HepG2 (cell line): ENCODE data around the gene NCKAP5L. TPM values are rescaled to one million over a fixed set of nuclear protein-coding genes. Genes with fewer than 3 reads are reported as not detected.

Experiments
- ATAC-seq: fragments of 200-7000 bp; cut with Tn5 transposase; 3 replicates; pipeline ENCODE4 v1.9.1; 2020; ENCODE audit warnings: mild to moderate bottlenecking, moderate library complexity
- BruUV-seq: library from RNA; stranded (reverse); fragments of 400-500 nt; replicated peaks from 2 replicates; lab custom pipeline; 2021; lab: Mats Ljungman, UMichigan
- CTCF ChIA-PET: fragments of 300-600 bp; formaldehyde crosslinking; extraction: SDS; loops from one replicate; lab custom pipeline; 2021; ENCODE audit warnings: low total read pairs, inconsistent platforms, low intra/inter-chr PET ratio; lab: Yijun Ruan, JAX
- POLR2A ChIA-PET: fragments of 350-600 bp; sonication (Branson Sonifier 250); formaldehyde crosslinking; loops from one replicate; lab custom pipeline; 2020; ENCODE audit warnings: antibody characterized with exemption, inconsistent platforms; lab: Yijun Ruan, JAX
- DNase-seq: peaks from one replicate; pipeline ENCODE4 v3.0.0-alpha.2; 2015; ENCODE audit warnings: low spot score
- FAIRE-seq: peaks from 3 replicates; lab custom pipeline; 2011; peaks lifted over from hg19 to GRCh38; lab: Jason Lieb, UNC
- H2AFZ ChIP-seq: one replicate; pipeline ENCODE4 v1.6.1; 2011; ENCODE audit warnings: low read length, inconsistent platforms
- H3K27ac ChIP-seq: fragments of 300-600 bp; 3 replicates; pipeline ENCODE4 v1.8.0; 2011; ENCODE audit warnings: mixed run types, mild to moderate bottlenecking, mixed read lengths, low read length, inconsistent platforms; ENCODE audit not compliant: insufficient read depth; ENCODE audit errors: extremely low read length
- H3K27me3 ChIP-seq, 2 experiments: fragments of 200-600 bp in 1 of 2; 2 replicates in 1 of 2; 3 replicates in 1 of 2; pipeline versions ENCODE4 v1.6.0 to v1.8.0; 2011; ENCODE audit warnings: low read length in 2 of 2, mild to moderate bottlenecking in 2 of 2, moderate library complexity in 2 of 2, inconsistent platforms in 1 of 2; ENCODE audit not compliant: insufficient read depth in 2 of 2, control insufficient read depth in 1 of 2
- H3K36me3 ChIP-seq, 2 experiments: fragments of 200-600 bp in 1 of 2; replicated peaks in 1 of 2; 2 replicates in 1 of 2; 3 replicates in 1 of 2; pipeline versions ENCODE4 v1.5.1 to v1.8.0; 2011; ENCODE audit warnings: low read length in 2 of 2, inconsistent platforms in 1 of 2; ENCODE audit not compliant: insufficient read depth in 2 of 2, control insufficient read depth in 1 of 2
- H3K4me1 ChIP-seq: 2 replicates; pipeline ENCODE4 v1.5.1; 2012; ENCODE audit warnings: low read length, inconsistent platforms; ENCODE audit not compliant: insufficient read depth
- H3K4me2 ChIP-seq: 2 replicates; pipeline ENCODE4 v1.6.0; 2011; ENCODE audit warnings: low read depth, low read length, inconsistent platforms
- H3K4me3 ChIP-seq, 3 experiments: fragments of 200-600 bp in 1 of 3; sonication (generic), shearing (Covaris generic) in 1 of 3; replicated peaks in 1 of 3; 2 replicates each; pipeline ENCODE4 v1.5.1; 2011 to 2016; ENCODE audit warnings: low read length in 3 of 3, inconsistent platforms in 2 of 3, low read depth in 2 of 3, mild to moderate bottlenecking in 2 of 3, control low read depth in 1 of 3, mixed read lengths in 1 of 3; ENCODE audit not compliant: insufficient read depth in 1 of 3
- H3K79me2 ChIP-seq: one replicate; pipeline ENCODE4 v1.6.1; 2011; ENCODE audit warnings: low read length, inconsistent platforms; ENCODE audit not compliant: insufficient read depth
- H3K9ac ChIP-seq: 2 replicates; pipeline ENCODE4 v1.6.0; 2011; ENCODE audit warnings: mild to moderate bottlenecking, low read depth, low read length, inconsistent platforms; ENCODE audit not compliant: insufficient read depth
- H3K9me3 ChIP-seq: 2 replicates; pipeline ENCODE4 v1.5.1; 2012; ENCODE audit warnings: mild to moderate bottlenecking, low read length
- H4K20me1 ChIP-seq: 2 replicates; pipeline ENCODE4 v1.6.0; 2011; ENCODE audit warnings: inconsistent platforms, mild to moderate bottlenecking, low read length, moderate library complexity; ENCODE audit not compliant: insufficient read depth
- GLI4 ChIP-seq: sonication (generic); formaldehyde crosslinking; IDR thresholded peaks from 2 replicates; pipeline ENCODE4 v1.5.1; 2020; ENCODE audit warnings: missing genetic modification reagents, mild to moderate bottlenecking, moderate library complexity, borderline replicate concordance
- KDM3A ChIP-seq: IDR thresholded peaks from 2 replicates; pipeline ENCODE4 v1.6.1; 2018; ENCODE audit warnings: low read depth, missing compliant biosample characterization
- KDM5B ChIP-seq: sonication (generic); formaldehyde crosslinking; IDR thresholded peaks from 2 replicates; pipeline ENCODE4 v1.4.0; 2020; ENCODE audit warnings: missing genetic modification reagents, mild to moderate bottlenecking, borderline replicate concordance
- MXD4 ChIP-seq: IDR thresholded peaks from 2 replicates; pipeline ENCODE4 v1.6.1; 2016; ENCODE audit warnings: mild to moderate bottlenecking, missing biosample characterization, missing genetic modification reagents
- NR2F2 ChIP-seq: IDR thresholded peaks from 2 replicates; pipeline ENCODE4 v1.6.1; 2012; ENCODE audit warnings: low read depth, inconsistent platforms, borderline replicate concordance
- RBM22 ChIP-seq: fragments of 200-400 bp; formaldehyde crosslinking; optimal IDR thresholded peaks from 2 replicates; pipeline ENCODE3; 2017; ENCODE audit warnings: mild to moderate bottlenecking, low read length, moderate library complexity
- RXRA ChIP-seq: sonication (generic); formaldehyde crosslinking; IDR thresholded peaks from 2 replicates; pipeline ENCODE4 v1.5.1; 2020; ENCODE audit warnings: missing genetic modification reagents
- SKI ChIP-seq: fragments of 450-650 bp; IDR thresholded peaks from one replicate; pipeline ENCODE4 v1.6.1; 2018; ENCODE audit warnings: mild to moderate bottlenecking; ENCODE audit not compliant: partially characterized antibody
- SOX5 ChIP-seq: IDR thresholded peaks from 2 replicates; pipeline ENCODE4 v1.6.1; 2016; ENCODE audit warnings: borderline replicate concordance
- TBL1XR1 ChIP-seq: fragments of 150-350 bp; IDR thresholded peaks from 2 replicates; pipeline ENCODE4 v1.6.1; 2014; ENCODE audit warnings: borderline replicate concordance, low read length; ENCODE audit not compliant: partially characterized antibody
- YEATS2 ChIP-seq: sonication (generic); formaldehyde crosslinking; IDR thresholded peaks from 2 replicates; pipeline ENCODE4 v1.4.0; 2020; ENCODE audit warnings: missing genetic modification reagents, borderline replicate concordance
- ZBTB8A ChIP-seq: sonication (generic); formaldehyde crosslinking; IDR thresholded peaks from 2 replicates; pipeline ENCODE4 v1.4.0; 2020; ENCODE audit warnings: mild to moderate bottlenecking, low read depth, missing genetic modification reagents, borderline replicate concordance
- ZMAT3 ChIP-seq: sonication (generic); formaldehyde crosslinking; conservative IDR thresholded peaks from 2 replicates; pipeline ENCODE4 v1.7.0; 2021; ENCODE audit warnings: missing genetic modification reagents
- ZNF101 ChIP-seq: sonication (generic); formaldehyde crosslinking; IDR thresholded peaks from 2 replicates; pipeline ENCODE4 v1.4.0; 2020; ENCODE audit warnings: mild to moderate bottlenecking, low read depth, missing genetic modification reagents, borderline replicate concordance
- ZNF180 ChIP-seq: sonication (generic); formaldehyde crosslinking; IDR thresholded peaks from 2 replicates; pipeline ENCODE4 v1.4.0; 2020; ENCODE audit warnings: low read depth, missing genetic modification reagents, borderline replicate concordance
- ZSCAN29 ChIP-seq: sonication (generic); formaldehyde crosslinking; conservative IDR thresholded peaks from 2 replicates; pipeline ENCODE4 v1.4.0; 2020; ENCODE audit warnings: mild to moderate bottlenecking, missing genetic modification reagents
- WGBS: methylation state at CpG from one replicate; pipeline ENCODE4 v1.1.6; 2017; ENCODE audit warnings: low lambda C conversion rate; 5-methylcytosine and 5-hydroxymethylcytosine counted together
- in situ Hi-C: cut with HindIII; loops from 2 replicates; pipeline ENCODE4 v1.10.0; 2017; ENCODE audit warnings: low pct_unique_long_range_greater_than_20kb; ENCODE audit not compliant: extremely low pct_ligation_motif_present
- intact Hi-C: fragments of 100-400 bp; cut with micrococcal nuclease; formaldehyde crosslinking; loops from one replicate; pipeline ENCODE4 v1.10.0; 2022; ENCODE audit not compliant: unreplicated experiment
- polyA plus RNA-seq, 8 experiments: library from polyadenylated mRNA; depleted of rRNA in 3 of 8; stranded (reverse) in 7 of 8; unstranded in 1 of 8; fragments of >200 nt; fragmentation: Illumina TruSeq in 4 of 8; extraction: Trizol in 4 of 8; gene quantifications; 2 replicates each; pipeline versions ENCODE4 v1.2.1 to v1.2.3, GENCODE V29; 2011 to 2016; ENCODE audit warnings: low read depth in 4 of 8, missing spikeins in 1 of 8, mixed read lengths in 1 of 8; ENCODE audit not compliant: insufficient read depth in 1 of 8
- total RNA-seq, 5 experiments: library from RNA; depleted of rRNA; stranded (reverse); fragments of >200 nt; fragmentation: Illumina TruSeq; extraction: Trizol; gene quantifications; 2 replicates each; pipeline ENCODE4 v1.2.3, GENCODE V29; 2016; ENCODE audit warnings: low read depth in 1 of 5
- TF ChIP-seq, protein P1 (sequence below): sonication (generic); formaldehyde crosslinking; IDR thresholded peaks from 2 replicates; pipeline ENCODE4 v1.4.0; 2020; ENCODE audit warnings: mild to moderate bottlenecking, missing genetic modification reagents, borderline replicate concordance

The NCKAP5L gene
- total and polyA plus RNA-seq, 2 of the 13 experiments (the other 11 are each of a cell fraction or from before 2014, with no cell fraction given), result 4.1 to 9.0 TPM

DNA sequence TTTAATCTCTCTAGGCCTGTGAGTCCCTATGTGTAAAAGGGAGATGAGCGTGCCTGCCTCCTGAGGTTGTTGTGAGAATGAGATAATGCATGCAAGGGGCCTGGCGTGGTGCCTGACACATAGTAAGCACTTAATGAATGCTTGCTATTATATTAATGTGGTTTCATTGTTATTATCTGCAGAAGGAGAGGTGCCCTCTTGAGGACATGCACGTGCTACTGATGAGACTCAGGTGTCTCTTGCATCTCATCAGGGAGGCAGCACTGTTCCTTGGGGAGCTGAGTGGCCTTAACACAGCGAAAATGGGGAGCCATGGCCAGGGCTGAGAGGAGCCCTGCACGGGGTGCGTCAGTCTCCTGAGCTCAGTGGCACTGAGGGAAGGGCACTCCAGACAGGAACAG, 44.6 kb upstream of the NCKAP5L start:
- Histone ChIP-seq H3K27ac (no peak overlapping the region), H3K4me1 (peaks cover 13% of the 10 kb centered on the region), H3K36me3 (no peaks in the 10 kb centered on the region), H3K4me2 (no peak overlapping the region), H3K9me3 (no peaks in the 10 kb centered on the region; the same call in 1 of the 2 replicates), H2AFZ (no peak overlapping the region), H3K79me2 (no peaks in the 10 kb centered on the region), H3K9ac (no peak overlapping the region), H4K20me1 (no peaks in the 10 kb centered on the region), H3K4me3 (no peak overlapping the region), H3K27me3 (peaks cover 2 to 39% of the 10 kb centered on the region in 2 experiments; a peak in 3 of 5 replicates)
- ChIA-PET POLR2A (no interaction called here), CTCF (no interaction called here)
- FAIRE-seq, result no peak
- in situ Hi-C loops (no loop called here), intact Hi-C loops (no loop called here)
- no TSS peak for BruUV-seq
- 21% methylated on average over 3 of the region's 6 CpGs for WGBS
- no peak for TF ChIP-seq KDM3A (CRISPR knock-in tag)
- no peak for TF ChIP-seq NR2F2
- TF ChIP-seq ZMAT3, result no peak
- TF ChIP-seq KDM5B (CRISPR knock-in tag), result no peak
- no peak for TF ChIP-seq RBM22
- TF ChIP-seq ZNF101 (CRISPR knock-in tag), result no peak
- TF ChIP-seq MXD4, result no peak
- TF ChIP-seq YEATS2 (CRISPR knock-in tag), result no peak
- no peak for TF ChIP-seq TBL1XR1
- TF ChIP-seq GLI4 (CRISPR knock-in tag), result no peak
- DNase-seq, result no peak
- ATAC-seq, result no peak

DNA sequence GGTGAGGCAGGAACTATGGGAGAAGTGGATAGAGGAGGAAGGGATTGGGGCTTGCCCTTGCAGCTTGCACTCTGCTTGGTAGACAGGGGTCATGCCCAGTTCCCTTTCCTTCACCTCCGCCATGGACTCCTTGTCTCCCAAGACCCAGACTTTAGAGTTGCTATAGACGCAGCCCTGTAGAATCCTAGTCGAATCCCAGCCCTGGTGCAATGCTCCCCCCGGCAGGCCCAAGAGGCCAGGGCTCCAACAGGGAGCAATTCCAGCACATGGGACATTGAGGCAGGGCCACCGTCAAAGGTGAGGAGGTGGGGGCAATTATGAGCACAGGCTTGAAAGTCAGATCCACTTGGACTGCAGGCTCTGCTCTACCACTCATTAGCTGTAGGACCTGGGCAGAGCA, 44.2 kb upstream of the NCKAP5L start:
- no peaks in the 10 kb centered on the region for H4K20me1 ChIP-seq
- FAIRE-seq (no peak), ATAC-seq (no peak), DNase-seq (no peak)
- no peak overlapping the region for H3K4me3 ChIP-seq
- ChIA-PET CTCF (no interaction called here), POLR2A (no interaction called here)
- H3K9me3 ChIP-seq, result no peaks in the 10 kb centered on the region
- H2AFZ ChIP-seq, result no peak overlapping the region
- H3K4me2 ChIP-seq, result no peak overlapping the region
- H3K4me1 ChIP-seq, result peaks cover 17% of the 10 kb centered on the region
- in situ Hi-C loops (no loop called here), intact Hi-C loops (no loop called here)
- H3K36me3 ChIP-seq, result no peaks in the 10 kb centered on the region
- no peaks in the 10 kb centered on the region for H3K79me2 ChIP-seq
- no peak overlapping the region for H3K9ac ChIP-seq
- H3K27ac ChIP-seq, result no peak overlapping the region
- no TSS peak for BruUV-seq
- WGBS, result no CpG with 5 or more reads among the region's 5 CpGs
- peaks cover 2 to 41% of the 10 kb centered on the region in 2 experiments; a peak in 3 of 5 replicates for H3K27me3 ChIP-seq
- TF ChIP-seq, protein P1, sequence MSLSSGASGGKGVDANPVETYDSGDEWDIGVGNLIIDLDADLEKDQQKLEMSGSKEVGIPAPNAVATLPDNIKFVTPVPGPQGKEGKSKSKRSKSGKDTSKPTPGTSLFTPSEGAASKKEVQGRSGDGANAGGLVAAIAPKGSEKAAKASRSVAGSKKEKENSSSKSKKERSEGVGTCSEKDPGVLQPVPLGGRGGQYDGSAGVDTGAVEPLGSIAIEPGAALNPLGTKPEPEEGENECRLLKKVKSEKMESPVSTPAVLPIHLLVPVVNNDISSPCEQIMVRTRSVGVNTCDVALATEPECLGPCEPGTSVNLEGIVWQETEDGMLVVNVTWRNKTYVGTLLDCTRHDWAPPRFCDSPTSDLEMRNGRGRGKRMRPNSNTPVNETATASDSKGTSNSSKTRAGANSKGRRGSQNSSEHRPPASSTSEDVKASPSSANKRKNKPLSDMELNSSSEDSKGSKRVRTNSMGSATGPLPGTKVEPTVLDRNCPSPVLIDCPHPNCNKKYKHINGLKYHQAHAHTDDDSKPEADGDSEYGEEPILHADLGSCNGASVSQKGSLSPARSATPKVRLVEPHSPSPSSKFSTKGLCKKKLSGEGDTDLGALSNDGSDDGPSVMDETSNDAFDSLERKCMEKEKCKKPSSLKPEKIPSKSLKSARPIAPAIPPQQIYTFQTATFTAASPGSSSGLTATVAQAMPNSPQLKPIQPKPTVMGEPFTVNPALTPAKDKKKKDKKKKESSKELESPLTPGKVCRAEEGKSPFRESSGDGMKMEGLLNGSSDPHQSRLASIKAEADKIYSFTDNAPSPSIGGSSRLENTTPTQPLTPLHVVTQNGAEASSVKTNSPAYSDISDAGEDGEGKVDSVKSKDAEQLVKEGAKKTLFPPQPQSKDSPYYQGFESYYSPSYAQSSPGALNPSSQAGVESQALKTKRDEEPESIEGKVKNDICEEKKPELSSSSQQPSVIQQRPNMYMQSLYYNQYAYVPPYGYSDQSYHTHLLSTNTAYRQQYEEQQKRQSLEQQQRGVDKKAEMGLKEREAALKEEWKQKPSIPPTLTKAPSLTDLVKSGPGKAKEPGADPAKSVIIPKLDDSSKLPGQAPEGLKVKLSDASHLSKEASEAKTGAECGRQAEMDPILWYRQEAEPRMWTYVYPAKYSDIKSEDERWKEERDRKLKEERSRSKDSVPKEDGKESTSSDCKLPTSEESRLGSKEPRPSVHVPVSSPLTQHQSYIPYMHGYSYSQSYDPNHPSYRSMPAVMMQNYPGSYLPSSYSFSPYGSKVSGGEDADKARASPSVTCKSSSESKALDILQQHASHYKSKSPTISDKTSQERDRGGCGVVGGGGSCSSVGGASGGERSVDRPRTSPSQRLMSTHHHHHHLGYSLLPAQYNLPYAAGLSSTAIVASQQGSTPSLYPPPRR (CRISPR knock-in tag), result no peak
- TF ChIP-seq RXRA (CRISPR knock-in tag) (no peak), SOX5 (CRISPR knock-in tag) (no peak), ZNF180 (CRISPR knock-in tag) (no peak), ZSCAN29 (CRISPR knock-in tag) (no peak), SKI (no peak), ZBTB8A (CRISPR knock-in tag) (no peak)
